ENCODE results near the gene PHF21B.

Gene PHF21B

GRCh38 chr22:44943701-44944324, 66.0 kb downstream of the PHF21B start:
- TF ChIP-seq, protein P1, sequence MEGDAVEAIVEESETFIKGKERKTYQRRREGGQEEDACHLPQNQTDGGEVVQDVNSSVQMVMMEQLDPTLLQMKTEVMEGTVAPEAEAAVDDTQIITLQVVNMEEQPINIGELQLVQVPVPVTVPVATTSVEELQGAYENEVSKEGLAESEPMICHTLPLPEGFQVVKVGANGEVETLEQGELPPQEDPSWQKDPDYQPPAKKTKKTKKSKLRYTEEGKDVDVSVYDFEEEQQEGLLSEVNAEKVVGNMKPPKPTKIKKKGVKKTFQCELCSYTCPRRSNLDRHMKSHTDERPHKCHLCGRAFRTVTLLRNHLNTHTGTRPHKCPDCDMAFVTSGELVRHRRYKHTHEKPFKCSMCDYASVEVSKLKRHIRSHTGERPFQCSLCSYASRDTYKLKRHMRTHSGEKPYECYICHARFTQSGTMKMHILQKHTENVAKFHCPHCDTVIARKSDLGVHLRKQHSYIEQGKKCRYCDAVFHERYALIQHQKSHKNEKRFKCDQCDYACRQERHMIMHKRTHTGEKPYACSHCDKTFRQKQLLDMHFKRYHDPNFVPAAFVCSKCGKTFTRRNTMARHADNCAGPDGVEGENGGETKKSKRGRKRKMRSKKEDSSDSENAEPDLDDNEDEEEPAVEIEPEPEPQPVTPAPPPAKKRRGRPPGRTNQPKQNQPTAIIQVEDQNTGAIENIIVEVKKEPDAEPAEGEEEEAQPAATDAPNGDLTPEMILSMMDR (conservative IDR thresholded peaks at IDR 0.05; ENCODE audit: low read depth) = no peak
- no peak overlapping the region for H3K27ac ChIP-seq
- DNase-seq (ENCODE audit: low spot score) = no peak
- CTCF ChIA-PET = no interaction called here
- POLR2A ChIA-PET (ENCODE audit: low non-redundant PET) = interaction anchor here (0.6 kb wide), 1 partner anchor 232 kb away, joined by 3 read pairs; no protein-coding TSS in a partner anchor

GRCh38 chr22:44942979-44943700, 66.7 kb downstream of the PHF21B start:
- POLR2A ChIA-PET (ENCODE audit: low non-redundant PET) = no interaction called here
- CTCF ChIA-PET = no interaction called here
- H3K27ac ChIP-seq = no peak overlapping the region
- TF ChIP-seq, protein P1 (conservative IDR thresholded peaks at IDR 0.05; ENCODE audit: low read depth) = no peak
- no peak for DNase-seq (ENCODE audit: low spot score)

GRCh38 chr22:44942056-44942455, 67.7 kb downstream of the PHF21B start:
- CTCF ChIA-PET = no interaction called here
- POLR2A ChIA-PET (ENCODE audit: low non-redundant PET) = no interaction called here

DNA sequence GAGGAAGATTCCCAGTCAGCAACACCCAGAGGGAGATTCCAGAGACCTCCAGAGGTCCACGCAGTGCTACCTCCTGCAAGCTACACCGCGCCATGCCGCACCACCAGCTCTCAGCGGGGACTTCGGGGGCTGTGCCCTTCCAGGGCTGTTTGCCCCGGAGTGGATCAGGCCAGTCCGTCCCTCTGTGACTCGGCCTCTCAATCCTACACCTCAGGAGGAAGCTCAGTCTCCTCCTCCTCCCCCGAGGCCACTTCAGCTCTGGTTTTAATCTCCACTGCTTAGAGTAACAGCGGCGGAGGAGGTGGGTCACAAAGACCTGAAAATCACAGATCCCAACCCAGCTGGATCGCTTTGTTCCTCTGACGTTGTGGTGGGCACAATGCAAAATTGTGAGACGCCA, 68.6 kb downstream of the PHF21B start:
- no peak overlapping the region for H3K27ac ChIP-seq
- CTCF ChIA-PET = no interaction called here

More at GRCh38 chr22:44942056-44942455, 67.7 kb downstream of the PHF21B start:
- DNase-seq (ENCODE audit: low spot score) = no peak
- TF ChIP-seq, protein P1 (conservative IDR thresholded peaks at IDR 0.05; ENCODE audit: low read depth) = no peak
- no peak overlapping the region for H3K27ac ChIP-seq

DNA sequence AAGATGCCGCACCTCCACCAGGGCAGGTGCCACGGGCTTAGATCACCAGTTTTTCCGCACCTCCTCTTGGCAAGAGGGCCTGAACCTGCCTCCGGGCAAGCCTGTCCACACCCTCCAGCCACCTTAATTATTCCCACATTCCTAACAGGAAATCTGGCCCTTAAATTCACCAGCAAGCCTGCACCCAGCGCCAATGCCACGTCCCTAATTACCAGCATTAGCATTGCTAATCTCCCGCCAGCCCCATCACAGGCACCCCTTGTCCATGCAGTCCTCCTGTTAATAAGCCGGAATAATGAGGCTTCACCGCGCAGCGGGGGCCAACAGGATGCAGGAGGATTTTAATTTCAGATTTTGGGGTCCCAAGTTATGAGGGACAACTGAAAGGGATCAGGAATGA, 69.7 kb downstream of the PHF21B start:
- no peak overlapping the region for H3K27ac ChIP-seq
- POLR2A ChIA-PET (ENCODE audit: low non-redundant PET) = no interaction called here
- DNase-seq (ENCODE audit: low spot score) = no peak
- TF ChIP-seq, protein P1 (conservative IDR thresholded peaks at IDR 0.05; ENCODE audit: low read depth) = no peak
- CTCF ChIA-PET = no interaction called here

More for the DNA sequence above, 68.6 kb downstream of the PHF21B start:
- DNase-seq (ENCODE audit: low spot score) = no peak
- TF ChIP-seq, protein P1 (conservative IDR thresholded peaks at IDR 0.05; ENCODE audit: low read depth) = no peak
- POLR2A ChIA-PET (ENCODE audit: low non-redundant PET) = no interaction called here

DNA sequence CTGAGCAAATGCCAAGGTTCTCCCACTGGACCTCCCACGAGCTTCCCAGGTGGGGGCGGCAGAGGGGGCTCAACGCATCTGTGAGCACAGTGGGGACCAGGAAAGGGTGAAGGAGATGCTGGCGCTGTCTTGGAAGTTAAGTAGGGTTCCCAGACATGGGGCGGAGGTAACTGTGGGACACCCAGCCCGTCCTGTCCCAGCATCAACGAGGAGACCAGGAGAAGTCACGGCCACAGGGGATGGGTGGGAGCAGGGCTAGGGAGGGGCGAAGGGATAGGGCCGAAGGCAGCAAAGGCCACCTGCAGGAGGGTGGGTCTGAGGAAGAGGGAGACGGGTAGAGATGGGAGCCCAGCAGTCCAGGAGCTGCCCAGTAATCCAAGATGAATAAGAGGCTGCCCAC, 70.4 kb downstream of the PHF21B start:
- no peak overlapping the region for H3K27ac ChIP-seq
- no peak for DNase-seq (ENCODE audit: low spot score)
- POLR2A ChIA-PET (ENCODE audit: low non-redundant PET) = no interaction called here
- CTCF ChIA-PET = interaction anchor here (0.7 kb wide), 1 partner anchor 227 kb away, joined by 3 read pairs; no protein-coding TSS in a partner anchor
- TF ChIP-seq, protein P1 (conservative IDR thresholded peaks at IDR 0.05; ENCODE audit: low read depth) = no peak
